Left ventricle myocardium inferior (tissue), 1 donor: ENCODE results near the gene ABCG2. TPM values are rescaled to one million over a fixed set of nuclear protein-coding genes. Genes with fewer than 3 reads are reported as not detected.
A peak's percentile ranks its signal among the peaks of the same experiment; 100 is the strongest.
"Not testable (repeated sequence)": the region's sequence is repeated elsewhere in the genome, so short reads cannot be mapped to it uniquely, and the experiment has no call there.

Experiments
- DNase-seq: peaks from one replicate; pipeline ENCODE4 v3.0.0-alpha.2; 2020
- H3K27ac ChIP-seq: fragments of 200-600 bp; replicated peaks from 2 replicates; pipeline ENCODE4 v1.8.0; 2021
- H3K27me3 ChIP-seq: fragments of 200-600 bp; 2 replicates; pipeline ENCODE4 v1.8.0; 2021; ENCODE audit warnings: low read depth
- H3K36me3 ChIP-seq: fragments of 200-600 bp; 2 replicates; pipeline ENCODE4 v1.8.0; 2021
- H3K4me1 ChIP-seq: fragments of 200-600 bp; 2 replicates; pipeline ENCODE4 v1.8.0; 2021
- H3K4me3 ChIP-seq: fragments of 200-600 bp; 2 replicates; pipeline ENCODE4 v1.8.0; 2021; ENCODE audit warnings: mild to moderate bottlenecking, moderate library complexity
- H3K9me3 ChIP-seq: fragments of 200-600 bp; replicated peaks from 2 replicates; pipeline ENCODE4 v1.8.0; 2021
- CTCF ChIP-seq: fragments of 200-600 bp; IDR thresholded peaks from 2 replicates; pipeline ENCODE4 v1.8.0; 2021; ENCODE audit warnings: antibody characterized with exemption, mild to moderate bottlenecking, borderline replicate concordance
- intact Hi-C: fragments of 100-400 bp; cut with micrococcal nuclease; formaldehyde crosslinking; loops from one replicate; pipeline ENCODE4 v1.11.0; 2022
- total RNA-seq: library from RNA; stranded (reverse); fragmentation: NEBNext Ultra II Directional; extraction: Animal tissue kit (Norgen Biotek cat#: 25700); gene quantifications from one replicate; pipeline ENCODE4 v1.2.1, GENCODE V29; 2021
- donor health status: DM: no; HTN: yes; CAD: no; lungs with severe emphysema.

ABCG2 gene
- total RNA-seq, 1 donor from 2014 or later: 1.6 TPM

DNA sequence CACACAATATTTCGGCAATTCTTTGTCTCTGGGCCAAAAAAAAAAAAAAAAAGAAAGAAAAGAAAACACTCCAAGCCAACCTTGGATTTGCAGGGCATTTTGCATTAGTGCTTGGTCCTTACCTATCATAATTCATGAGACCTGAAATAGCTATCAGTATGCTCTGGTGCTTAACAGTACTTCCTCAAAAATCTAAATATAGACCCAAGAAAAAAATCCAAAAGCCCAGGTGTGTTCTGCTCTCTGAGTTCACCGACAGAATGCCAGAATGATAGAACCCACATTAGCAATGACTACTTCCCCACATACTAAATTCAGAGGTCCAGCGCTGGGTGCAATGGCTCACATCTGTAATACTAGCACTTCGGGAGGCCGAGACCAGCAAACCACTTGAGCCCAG lies 42.9 kb downstream of the ABCG2 start:
- TF ChIP-seq CTCF: no peak
- Histone ChIP-seq H3K36me3 (peaks cover 10% of the 10 kb centered on the region), H3K27me3 (no peaks in the 10 kb centered on the region), H3K9me3 (peaks cover 18% of the 10 kb centered on the region), H3K4me3 (no peak overlapping the region), H3K4me1 (no peaks in the 10 kb centered on the region), H3K27ac (no peak overlapping the region)
- intact Hi-C loops: no loop called here
- no peak for DNase-seq

DNA sequence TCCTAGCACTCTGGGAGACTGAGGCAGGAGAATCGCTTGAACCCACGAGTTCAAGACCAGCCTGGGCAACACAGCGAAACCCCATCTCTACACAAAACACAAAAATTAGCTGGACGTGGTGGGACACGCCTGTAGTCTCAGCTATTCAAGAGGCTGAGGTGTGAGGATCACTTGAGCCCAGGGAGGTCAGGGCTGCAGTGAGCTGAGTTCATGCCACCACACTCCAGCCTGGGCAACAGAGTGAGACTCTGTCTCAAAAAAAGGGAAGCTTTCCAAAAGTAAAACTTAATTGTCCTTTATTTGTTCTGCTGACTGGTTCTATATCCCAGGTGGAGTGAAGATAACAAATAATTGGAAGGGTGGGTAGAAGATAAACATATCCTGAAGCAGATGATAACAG lies 45.6 kb downstream of the ABCG2 start:
- intact Hi-C loops: no loop called here
- no peak for DNase-seq
- Histone ChIP-seq H3K27ac (no peak overlapping the region), H3K36me3 (no peaks in the 10 kb centered on the region), H3K9me3 (no peaks in the 10 kb centered on the region), H3K27me3 (no peaks in the 10 kb centered on the region), H3K4me3 (no peak overlapping the region), H3K4me1 (peaks cover 7% of the 10 kb centered on the region)
- TF ChIP-seq CTCF: no peak

DNA sequence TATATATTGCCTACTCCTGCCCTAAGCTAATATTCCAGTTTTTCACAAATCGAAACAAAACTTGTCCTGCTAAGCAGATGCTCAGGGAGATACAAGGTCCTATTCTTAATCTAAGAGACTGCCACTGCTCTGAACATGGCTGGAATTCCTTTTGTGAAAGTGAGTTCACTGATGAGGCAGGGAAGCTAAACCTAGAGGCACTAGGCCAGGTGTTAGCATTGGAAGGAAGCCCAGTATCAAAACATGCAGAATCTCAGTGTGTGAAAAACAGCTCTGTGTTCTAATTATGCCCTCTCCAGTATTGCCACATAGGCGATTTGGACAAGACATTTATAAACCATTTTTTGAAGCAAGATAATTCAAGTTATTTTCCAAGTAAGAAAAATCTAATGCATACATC lies 47.6 kb downstream of the ABCG2 start:
- H3K4me1 ChIP-seq: peaks cover 15% of the 10 kb centered on the region
- no peaks in the 10 kb centered on the region for H3K9me3 ChIP-seq
- no peak overlapping the region for H3K4me3 ChIP-seq
- H3K27ac ChIP-seq: no peak overlapping the region
- no peaks in the 10 kb centered on the region for H3K27me3 ChIP-seq
- TF ChIP-seq CTCF: no peak
- no peaks in the 10 kb centered on the region for H3K36me3 ChIP-seq
- intact Hi-C loops: no loop called here
- no peak for DNase-seq

- TF ChIP-seq CTCF: no peak
- intact Hi-C loops: no loop called here
- DNase-seq: no peak
Observed at GRCh38 chr4:88109123-88109881, 49.1 kb downstream of the ABCG2 start.

GRCh38 chr4:88108747-88109122 lies 49.7 kb downstream of the ABCG2 start:
- intact Hi-C loops: no loop called here
- no peak for DNase-seq
- peaks cover 15% of the 10 kb centered on the region for H3K4me1 ChIP-seq
- no peak overlapping the region for H3K27ac ChIP-seq
- H3K9me3 ChIP-seq: no peaks in the 10 kb centered on the region
- no peaks in the 10 kb centered on the region for H3K36me3 ChIP-seq
- H3K27me3 ChIP-seq: no peaks in the 10 kb centered on the region
- H3K4me3 ChIP-seq: no peak overlapping the region
- no peak for TF ChIP-seq CTCF

More at GRCh38 chr4:88109123-88109881, 49.1 kb downstream of the ABCG2 start:
- Histone ChIP-seq H3K36me3 (no peaks in the 10 kb centered on the region), H3K9me3 (no peaks in the 10 kb centered on the region), H3K4me1 (peaks cover 15% of the 10 kb centered on the region), H3K27ac (no peak overlapping the region), H3K27me3 (no peaks in the 10 kb centered on the region), H3K4me3 (no peak overlapping the region)

DNA sequence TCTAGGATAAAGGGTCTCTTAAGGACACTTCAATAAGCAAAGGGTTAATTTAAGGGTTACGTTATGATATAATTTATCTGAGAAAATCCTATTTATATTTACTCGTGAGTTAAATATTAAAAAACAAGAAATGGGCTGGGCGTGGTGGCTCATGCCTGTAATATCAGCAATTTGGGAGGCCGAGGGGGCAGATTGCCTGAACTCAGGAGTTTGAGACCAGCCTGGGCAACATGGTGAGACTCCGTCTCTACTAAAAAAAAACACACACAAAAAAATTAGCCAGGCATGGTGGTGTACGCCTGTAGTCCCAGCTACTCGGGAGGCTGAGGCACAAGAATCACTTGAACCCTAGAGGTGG lies 50.4 kb downstream of the ABCG2 start:
- peaks cover 15% of the 10 kb centered on the region for H3K4me1 ChIP-seq
- H3K27ac ChIP-seq: peak overlapping the region; percentile 28
- H3K27me3 ChIP-seq, intact Hi-C loops, DNase-seq, H3K36me3 ChIP-seq, H3K9me3 ChIP-seq, H3K4me3 ChIP-seq: not testable (repeated sequence)
